K562 (cell line): Measurements from ENCODE around the gene BHLHE23. TPM values are rescaled to one million over a fixed set of nuclear protein-coding genes. Genes with fewer than 3 reads are reported as not detected.

Source experiments
- C11orf30 ChIP-seq: fragments of 450-650 bp; IDR thresholded peaks from 2 replicates; pipeline ENCODE4 v1.6.1; 2016; ENCODE audit warnings: low read depth, mild to moderate bottlenecking
- CC2D1A ChIP-seq: fragments of 450-650 bp; IDR thresholded peaks from 2 replicates; pipeline ENCODE4 v1.6.1; 2017; ENCODE audit warnings: mild to moderate bottlenecking
- ETS1 ChIP-seq: conservative IDR thresholded peaks from 2 replicates; pipeline ENCODE4 v1.6.1; 2011; ENCODE audit warnings: low read depth, mild to moderate bottlenecking, low read length; ENCODE audit not compliant: control insufficient read depth
- JUND ChIP-seq, 2 experiments: IDR thresholded peaks; 2 replicates in 1 of 2; 3 replicates in 1 of 2; pipeline ENCODE4 v1.6.1; 2011; ENCODE audit warnings: borderline replicate concordance in 2 of 2, low read depth in 2 of 2, low read length in 2 of 2, improper control_type of control experiment in 1 of 2, missing biosample characterization in 1 of 2, missing genetic modification characterization in 1 of 2, missing genetic modification reagents in 1 of 2
- KLF13 ChIP-seq: fragments of 450-650 bp; IDR thresholded peaks from 2 replicates; pipeline ENCODE4 v1.6.1; 2016; ENCODE audit warnings: missing genetic modification characterization, low read depth, mild to moderate bottlenecking, missing compliant biosample characterization, moderate library complexity, borderline replicate concordance
- REST ChIP-seq, 2 experiments: fragments of 450-650 bp; formaldehyde crosslinking in 1 of 2; IDR thresholded peaks; 2 replicates each; pipeline versions ENCODE4 v1.4.0 to v1.6.1; 2014 to 2020; ENCODE audit warnings: mild to moderate bottlenecking in 2 of 2, borderline replicate concordance in 1 of 2, low read depth in 1 of 2
- ZBTB9 ChIP-seq: fragments of 450-650 bp; formaldehyde crosslinking; IDR thresholded peaks from 2 replicates; pipeline ENCODE4 v1.4.0; 2020; ENCODE audit warnings: mild to moderate bottlenecking, moderate library complexity
- ZZZ3 ChIP-seq: fragments of 450-650 bp; IDR thresholded peaks from 2 replicates; pipeline ENCODE4 v1.6.1; 2016; ENCODE audit warnings: antibody characterized with exemption, mild to moderate bottlenecking, moderate library complexity
- polyA plus RNA-seq, 8 experiments: library from polyadenylated mRNA; depleted of rRNA in 4 of 8; stranded (reverse) in 5 of 8; unstranded in 3 of 8; fragments of >200 nt; fragmentation: Nextera tagmentation in 2 of 8; fragmentation: Illumina TruSeq in 1 of 8; extraction: Ambion mirVana in 2 of 8; extraction: Trizol in 1 of 8; gene quantifications; 2 replicates each; pipeline versions ENCODE4 v1.2.1 to v1.2.3, GENCODE V29; 2011 to 2014; ENCODE audit warnings: inconsistent platforms in 1 of 8, missing spikeins in 1 of 8
- total RNA-seq, 7 experiments: library from RNA; depleted of rRNA in 6 of 7; stranded (reverse); fragments of >200 nt in 6 of 7; fragmentation: Illumina TruSeq in 2 of 7; extraction: Trizol in 2 of 7; gene quantifications; 2 replicates each; pipeline versions ENCODE4 v1.2.1 to v1.2.3, GENCODE V29; 2011 to 2021; ENCODE audit warnings: low replicate concordance in 1 of 7
- TF ChIP-seq, protein P1 (sequence below): sonication (generic); formaldehyde crosslinking; IDR thresholded peaks from 2 replicates; pipeline ENCODE4 v1.8.0; 2023; ENCODE audit warnings: mild to moderate bottlenecking, missing genetic modification reagents
- TF ChIP-seq, protein P2 (sequence below): fragments of 250-450 bp; sonication (Bioruptor Pico); IDR thresholded peaks from 2 replicates; pipeline ENCODE4 v1.5.0; 2020; ENCODE audit warnings: mild to moderate bottlenecking

The BHLHE23 gene
- total and polyA plus RNA-seq, 9 of the 15 experiments (the other 6 are each of a cell fraction or from before 2014, with no cell fraction given), result not detected

- no peak for TF ChIP-seq KLF13 (tag)
- TF ChIP-seq ETS1, result no peak
- TF ChIP-seq, protein P1, sequence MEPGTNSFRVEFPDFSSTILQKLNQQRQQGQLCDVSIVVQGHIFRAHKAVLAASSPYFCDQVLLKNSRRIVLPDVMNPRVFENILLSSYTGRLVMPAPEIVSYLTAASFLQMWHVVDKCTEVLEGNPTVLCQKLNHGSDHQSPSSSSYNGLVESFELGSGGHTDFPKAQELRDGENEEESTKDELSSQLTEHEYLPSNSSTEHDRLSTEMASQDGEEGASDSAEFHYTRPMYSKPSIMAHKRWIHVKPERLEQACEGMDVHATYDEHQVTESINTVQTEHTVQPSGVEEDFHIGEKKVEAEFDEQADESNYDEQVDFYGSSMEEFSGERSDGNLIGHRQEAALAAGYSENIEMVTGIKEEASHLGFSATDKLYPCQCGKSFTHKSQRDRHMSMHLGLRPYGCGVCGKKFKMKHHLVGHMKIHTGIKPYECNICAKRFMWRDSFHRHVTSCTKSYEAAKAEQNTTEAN (CRISPR knock-in tag), result peak; percentile 86
- TF ChIP-seq REST (IDR thresholded peaks at IDR 0.05; ENCODE audit: borderline replicate concordance), result peak; percentile 78
- no peak for TF ChIP-seq REST (CRISPR knock-in tag; IDR thresholded peaks at IDR 0.05; ENCODE audit: low read depth)
- no peak for TF ChIP-seq C11orf30
- TF ChIP-seq JUND (IDR thresholded peaks at IDR 0.05; ENCODE audit: borderline replicate concordance, low read depth, low read length), result peak; percentile 57; the same call in 1 of the 2 replicates
- TF ChIP-seq JUND (tag; IDR thresholded peaks at IDR 0.05; ENCODE audit: borderline replicate concordance, low read depth, low read length), result no peak; the same call in 2 of the 3 replicates
- TF ChIP-seq, protein P2, sequence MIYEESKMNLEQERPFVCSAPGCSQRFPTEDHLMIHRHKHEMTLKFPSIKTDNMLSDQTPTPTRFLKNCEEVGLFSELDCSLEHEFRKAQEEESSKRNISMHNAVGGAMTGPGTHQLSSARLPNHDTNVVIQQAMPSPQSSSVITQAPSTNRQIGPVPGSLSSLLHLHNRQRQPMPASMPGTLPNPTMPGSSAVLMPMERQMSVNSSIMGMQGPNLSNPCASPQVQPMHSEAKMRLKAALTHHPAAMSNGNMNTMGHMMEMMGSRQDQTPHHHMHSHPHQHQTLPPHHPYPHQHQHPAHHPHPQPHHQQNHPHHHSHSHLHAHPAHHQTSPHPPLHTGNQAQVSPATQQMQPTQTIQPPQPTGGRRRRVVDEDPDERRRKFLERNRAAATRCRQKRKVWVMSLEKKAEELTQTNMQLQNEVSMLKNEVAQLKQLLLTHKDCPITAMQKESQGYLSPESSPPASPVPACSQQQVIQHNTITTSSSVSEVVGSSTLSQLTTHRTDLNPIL (CRISPR knock-in tag), result no peak
- no peak for TF ChIP-seq ZZZ3
- no peak for TF ChIP-seq ZBTB9
- TF ChIP-seq CC2D1A, result peak; percentile 62; the same call in 1 of the 2 replicates
Measured at GRCh38 chr20:62971950-62972844, 34.6 kb downstream of the BHLHE23 start (continued).
